Endothelial cell of umbilical vein (primary cell): ENCODE measurements around the gene HCST. TPM values are rescaled to one million over a fixed set of nuclear protein-coding genes. Genes with fewer than 3 reads are reported as not detected.

Experiments used
- BruUV-seq: library from RNA; stranded (reverse); fragments of 400-500 nt; replicated peaks from 2 replicates; lab custom pipeline; 2021; lab: Mats Ljungman, UMichigan
- CTCF ChIA-PET: fragments of 300-600, 350-600 bp; sonication (Branson Sonifier 250); formaldehyde crosslinking; loops from one replicate; lab custom pipeline; 2021; ENCODE audit warnings: antibody characterized with exemption, inconsistent platforms; lab: Charles Lee
- POLR2A ChIA-PET: fragments of 300-600, 350-600 bp; sonication (Branson Sonifier 250); formaldehyde crosslinking; loops from one replicate; lab custom pipeline; 2021; ENCODE audit warnings: antibody characterized with exemption, inconsistent platforms; lab: Charles Lee
- DNase-seq: peaks from one replicate; pipeline ENCODE4 v3.0.0-alpha.2; 2011; ENCODE audit warnings: low read depth, low spot score
- FAIRE-seq: peaks from 2 replicates; lab custom pipeline; 2011; peaks lifted over from hg19 to GRCh38; lab: Jason Lieb, UNC
- H2AFZ ChIP-seq: 2 replicates; pipeline ENCODE4 v1.6.0; 2012; ENCODE audit warnings: low read depth, low read length, control low read depth, inconsistent platforms
- H3K27ac ChIP-seq: 2 replicates; pipeline ENCODE4 v1.5.1; 2011; ENCODE audit warnings: low read depth, mild to moderate bottlenecking, control low read depth, low read length, moderate library complexity; ENCODE audit not compliant: insufficient read depth
- H3K27me3 ChIP-seq, 2 experiments: 2 replicates each; pipeline versions ENCODE4 v1.6.0 to v1.6.1; 2011; ENCODE audit warnings: low read length in 2 of 2, mixed read lengths in 1 of 2; ENCODE audit not compliant: control insufficient read depth in 2 of 2, insufficient read depth in 2 of 2
- H3K36me3 ChIP-seq, 2 experiments: 2 replicates in 1 of 2; 3 replicates in 1 of 2; pipeline ENCODE4 v1.5.1; 2011; ENCODE audit warnings: low read length in 2 of 2, mild to moderate bottlenecking in 1 of 2, moderate library complexity in 1 of 2; ENCODE audit not compliant: control insufficient read depth in 2 of 2, insufficient read depth in 2 of 2; ENCODE audit errors: extremely low read depth in 1 of 2
- H3K4me1 ChIP-seq: 3 replicates; pipeline ENCODE4 v1.5.1; 2011; ENCODE audit warnings: mild to moderate bottlenecking, low read length; ENCODE audit not compliant: control insufficient read depth, insufficient read depth; ENCODE audit errors: extremely low read depth
- H3K4me2 ChIP-seq: 2 replicates; pipeline ENCODE4 v1.6.1; 2011; ENCODE audit warnings: low read length, control low read depth, mixed read lengths; ENCODE audit not compliant: insufficient read depth
- H3K4me3 ChIP-seq, 3 experiments: fragments of 200-600 bp in 1 of 3; sonication (generic), shearing (Covaris generic) in 1 of 3; replicated peaks in 1 of 3; 2 replicates each; pipeline ENCODE4 v1.5.1; 2011 to 2016; ENCODE audit warnings: control low read depth in 3 of 3, low read length in 3 of 3, mild to moderate bottlenecking in 2 of 3, inconsistent platforms in 1 of 3, low read depth in 1 of 3, moderate library complexity in 1 of 3; ENCODE audit not compliant: insufficient read depth in 1 of 3
- H3K79me2 ChIP-seq: 2 replicates; pipeline ENCODE4 v1.6.0; 2012; ENCODE audit warnings: low read length, inconsistent platforms; ENCODE audit not compliant: control insufficient read depth, insufficient read depth
- H3K9ac ChIP-seq: replicated peaks from 2 replicates; pipeline ENCODE3; 2011; ENCODE audit warnings: low read length, control low read depth; ENCODE audit not compliant: insufficient read depth; ENCODE audit errors: extremely low read depth
- H3K9me1 ChIP-seq: replicated peaks from 3 replicates; pipeline ENCODE4 v1.6.0; 2011; ENCODE audit warnings: mild to moderate bottlenecking, low read length; ENCODE audit not compliant: control insufficient read depth, insufficient read depth; ENCODE audit errors: extremely low read depth
- H3K9me3 ChIP-seq: replicated peaks from 2 replicates; pipeline ENCODE4 v1.5.1; 2012; ENCODE audit warnings: low read length, inconsistent platforms; ENCODE audit not compliant: control insufficient read depth, insufficient read depth
- H4K20me1 ChIP-seq: replicated peaks from 2 replicates; pipeline ENCODE3; 2011; ENCODE audit warnings: mild to moderate bottlenecking, low read length; ENCODE audit not compliant: control insufficient read depth, insufficient read depth; ENCODE audit errors: extremely low read depth
- EZH2 ChIP-seq: IDR thresholded peaks from 2 replicates; pipeline ENCODE4 v1.6.1; 2012; ENCODE audit warnings: borderline replicate concordance, low read depth, mild to moderate bottlenecking, moderate library complexity, low read length, inconsistent platforms; ENCODE audit not compliant: severe bottlenecking
- FOS ChIP-seq: IDR thresholded peaks from 2 replicates; pipeline ENCODE4 v1.6.1; 2011; ENCODE audit warnings: mild to moderate bottlenecking, low read length, moderate library complexity, borderline replicate concordance; ENCODE audit not compliant: insufficient read depth
- GATA2 ChIP-seq: IDR thresholded peaks from 2 replicates; pipeline ENCODE4 v1.7.0; 2011; ENCODE audit warnings: low read depth, mild to moderate bottlenecking, moderate library complexity, mixed read lengths, low read length; ENCODE audit not compliant: insufficient read length, insufficient read depth
- JUN ChIP-seq: IDR thresholded peaks from 2 replicates; pipeline ENCODE4 v1.6.1; 2011; ENCODE audit warnings: borderline replicate concordance, low read depth; ENCODE audit not compliant: insufficient read length, insufficient read depth
- MAX ChIP-seq: IDR thresholded peaks from 2 replicates; pipeline ENCODE4 v1.6.1; 2011; ENCODE audit not compliant: insufficient read depth, insufficient read length
- MYC ChIP-seq: IDR thresholded peaks from one replicate; pipeline ENCODE4 v1.6.1; 2011; ENCODE audit warnings: mild to moderate bottlenecking, low read depth, low read length
- POLR2A ChIP-seq: IDR thresholded peaks from 2 replicates; pipeline ENCODE4 v1.6.1; 2012; ENCODE audit warnings: low read depth, mild to moderate bottlenecking, control low read depth, low read length
- POLR2AphosphoS5 ChIP-seq: IDR thresholded peaks from 2 replicates; pipeline ENCODE4 v1.6.1; 2012; ENCODE audit warnings: low read depth, mild to moderate bottlenecking, control low read depth, low read length, moderate library complexity; ENCODE audit not compliant: insufficient read depth
- dilution Hi-C: fragments of 300-500 bp; cut with MboI; formaldehyde crosslinking; loops from one replicate; pipeline ENCODE4 v1.15.0; 2019; ENCODE audit warnings: low sequenced_read_pairs; ENCODE audit not compliant: extremely low pct_ligation_motif_present
- intact Hi-C: fragments of 100-400 bp; cut with micrococcal nuclease; formaldehyde crosslinking; loops from one replicate; pipeline ENCODE4 v1.10.0; 2022
- polyA plus RNA-seq, 4 experiments: library from polyadenylated mRNA; depleted of rRNA in 3 of 4; stranded (reverse) in 3 of 4; unstranded in 1 of 4; fragments of >200 nt; gene quantifications; 2 replicates each; pipeline versions ENCODE4 v1.2.1 to v1.2.3, GENCODE V29; 2011 to 2012; ENCODE audit warnings: missing spikeins in 1 of 4
- total RNA-seq: library from RNA; stranded (reverse); gene quantifications from 2 replicates; pipeline ENCODE4 v1.2.3, GENCODE V29; 2021
- TF ChIP-seq, protein P1 (sequence below), 2 donors: IDR thresholded peaks; 1 replicate in 1 of 2; 2 replicates in 1 of 2; pipeline ENCODE4 v1.5.1; 2011; ENCODE audit warnings: low read length in 2 of 2, mild to moderate bottlenecking in 2 of 2, moderate library complexity in 2 of 2, control low read depth in 1 of 2, inconsistent platforms in 1 of 2, low read depth in 1 of 2; ENCODE audit not compliant: insufficient read depth in 1 of 2; ENCODE audit errors: extremely low read depth in 1 of 2

HCST gene
- total and polyA plus RNA-seq, 2 donors (not counting 3 experiments of a cell fraction or from before 2014, with no cell fraction given) = not detected

DNA sequence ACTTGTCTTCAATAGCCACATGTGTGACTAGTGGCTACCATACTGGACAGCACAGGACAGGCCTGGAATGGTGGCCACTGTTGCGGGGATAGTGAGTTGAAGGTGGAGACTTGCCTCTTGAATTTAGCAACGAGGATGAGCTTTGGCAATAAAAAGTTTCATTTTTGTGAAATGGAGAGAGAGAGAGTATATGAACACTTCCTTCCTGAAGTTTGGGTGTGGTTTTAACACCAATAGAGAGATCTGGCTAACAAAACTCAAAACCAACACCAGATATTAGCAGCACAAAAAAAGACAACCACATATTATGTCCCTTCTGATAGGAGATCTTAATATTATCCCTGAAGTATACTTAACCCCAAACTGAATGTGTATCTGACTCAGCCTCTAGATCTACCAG, 27.5 kb downstream of the HCST start:
- Histone ChIP-seq H3K4me3 (no peak overlapping the region), H3K9ac (no peak overlapping the region), H2AFZ (no peak overlapping the region), H3K4me2 (no peak overlapping the region), H3K27me3 (no peaks in the 10 kb centered on the region), H3K4me1 (peaks cover 5% of the 10 kb centered on the region), H3K9me3 (no peaks in the 10 kb centered on the region), H4K20me1 (no peaks in the 10 kb centered on the region), H3K9me1 (no peaks in the 10 kb centered on the region), H3K27ac (no peak overlapping the region), H3K36me3 (no peaks in the 10 kb centered on the region), H3K79me2 (no peaks in the 10 kb centered on the region)
- FAIRE-seq (no peak), DNase-seq (no peak)
- dilution Hi-C loops = no loop called here
- no peak for TF ChIP-seq EZH2
- TF ChIP-seq POLR2AphosphoS5 = no peak
- no peak for TF ChIP-seq FOS
- no peak for TF ChIP-seq MAX
- TF ChIP-seq POLR2A = no peak
- TF ChIP-seq GATA2 = no peak
- TF ChIP-seq, protein P1, sequence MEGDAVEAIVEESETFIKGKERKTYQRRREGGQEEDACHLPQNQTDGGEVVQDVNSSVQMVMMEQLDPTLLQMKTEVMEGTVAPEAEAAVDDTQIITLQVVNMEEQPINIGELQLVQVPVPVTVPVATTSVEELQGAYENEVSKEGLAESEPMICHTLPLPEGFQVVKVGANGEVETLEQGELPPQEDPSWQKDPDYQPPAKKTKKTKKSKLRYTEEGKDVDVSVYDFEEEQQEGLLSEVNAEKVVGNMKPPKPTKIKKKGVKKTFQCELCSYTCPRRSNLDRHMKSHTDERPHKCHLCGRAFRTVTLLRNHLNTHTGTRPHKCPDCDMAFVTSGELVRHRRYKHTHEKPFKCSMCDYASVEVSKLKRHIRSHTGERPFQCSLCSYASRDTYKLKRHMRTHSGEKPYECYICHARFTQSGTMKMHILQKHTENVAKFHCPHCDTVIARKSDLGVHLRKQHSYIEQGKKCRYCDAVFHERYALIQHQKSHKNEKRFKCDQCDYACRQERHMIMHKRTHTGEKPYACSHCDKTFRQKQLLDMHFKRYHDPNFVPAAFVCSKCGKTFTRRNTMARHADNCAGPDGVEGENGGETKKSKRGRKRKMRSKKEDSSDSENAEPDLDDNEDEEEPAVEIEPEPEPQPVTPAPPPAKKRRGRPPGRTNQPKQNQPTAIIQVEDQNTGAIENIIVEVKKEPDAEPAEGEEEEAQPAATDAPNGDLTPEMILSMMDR (IDR thresholded peaks at IDR 0.05; ENCODE audit: extremely low read depth in 1 of 2, insufficient read depth in 1 of 2, low read depth in 1 of 2, low read length in 2 of 2) = no peak
- no peak for TF ChIP-seq JUN
- no peak for TF ChIP-seq MYC
- intact Hi-C loops = loop anchor here (5.0 kb wide), 1 partner anchor 103 kb away; no protein-coding TSS in a partner anchor
- ChIA-PET CTCF (interaction anchor here (1.0 kb wide), 1 partner anchor 47 kb away, joined by 4 read pairs; no protein-coding TSS in a partner anchor), POLR2A (interaction anchor here (0.6 kb wide), 1 partner anchor 136 kb away, joined by 6 read pairs; no protein-coding TSS in a partner anchor)
- BruUV-seq = no TSS peak
